ENCODE data around the gene KCNH4.
"Not testable (repeated sequence)": the region's sequence is repeated elsewhere in the genome, so short reads cannot be mapped to it uniquely, and the experiment has no call there.

DNA sequence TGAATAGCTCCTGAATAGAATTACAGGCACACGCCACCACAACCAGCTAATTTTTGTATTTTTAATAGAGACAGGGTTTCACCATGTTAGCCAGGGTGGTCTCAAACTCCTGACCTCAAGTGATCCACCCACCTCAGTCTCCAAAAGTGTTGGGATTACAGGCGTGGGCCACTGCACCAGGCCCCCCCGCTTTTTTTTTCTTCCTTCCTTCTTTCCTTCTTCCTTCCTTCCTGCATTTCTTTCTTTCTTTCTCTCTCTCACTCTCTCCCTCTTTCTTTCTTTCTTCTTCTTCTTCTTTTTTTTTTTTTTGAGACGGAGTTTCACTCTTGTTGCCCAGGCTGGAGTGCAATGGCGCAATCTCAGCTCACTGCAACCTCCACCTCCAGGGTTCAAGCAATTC, 5.2 kb upstream of the KCNH4 start:
- TF ChIP-seq, protein P1, sequence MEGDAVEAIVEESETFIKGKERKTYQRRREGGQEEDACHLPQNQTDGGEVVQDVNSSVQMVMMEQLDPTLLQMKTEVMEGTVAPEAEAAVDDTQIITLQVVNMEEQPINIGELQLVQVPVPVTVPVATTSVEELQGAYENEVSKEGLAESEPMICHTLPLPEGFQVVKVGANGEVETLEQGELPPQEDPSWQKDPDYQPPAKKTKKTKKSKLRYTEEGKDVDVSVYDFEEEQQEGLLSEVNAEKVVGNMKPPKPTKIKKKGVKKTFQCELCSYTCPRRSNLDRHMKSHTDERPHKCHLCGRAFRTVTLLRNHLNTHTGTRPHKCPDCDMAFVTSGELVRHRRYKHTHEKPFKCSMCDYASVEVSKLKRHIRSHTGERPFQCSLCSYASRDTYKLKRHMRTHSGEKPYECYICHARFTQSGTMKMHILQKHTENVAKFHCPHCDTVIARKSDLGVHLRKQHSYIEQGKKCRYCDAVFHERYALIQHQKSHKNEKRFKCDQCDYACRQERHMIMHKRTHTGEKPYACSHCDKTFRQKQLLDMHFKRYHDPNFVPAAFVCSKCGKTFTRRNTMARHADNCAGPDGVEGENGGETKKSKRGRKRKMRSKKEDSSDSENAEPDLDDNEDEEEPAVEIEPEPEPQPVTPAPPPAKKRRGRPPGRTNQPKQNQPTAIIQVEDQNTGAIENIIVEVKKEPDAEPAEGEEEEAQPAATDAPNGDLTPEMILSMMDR (IDR thresholded peaks at IDR 0.05; ENCODE audit: low read depth, low read length, poor library complexity, severe bottlenecking) = not testable (repeated sequence)
- TF ChIP-seq EZH2phosphoT487 (IDR thresholded peaks at IDR 0.05; ENCODE audit: borderline replicate concordance, low read length) = not testable (repeated sequence)

Measured in DOHH2 (cell line).